ENCODE results near the gene SAMD5. TPM values are rescaled to one million over a fixed set of nuclear protein-coding genes. Genes with fewer than 3 reads are reported as not detected.

SAMD5 gene
- total RNA-seq, 1 experiment from 2014 or later, result 4.0 TPM

DNA sequence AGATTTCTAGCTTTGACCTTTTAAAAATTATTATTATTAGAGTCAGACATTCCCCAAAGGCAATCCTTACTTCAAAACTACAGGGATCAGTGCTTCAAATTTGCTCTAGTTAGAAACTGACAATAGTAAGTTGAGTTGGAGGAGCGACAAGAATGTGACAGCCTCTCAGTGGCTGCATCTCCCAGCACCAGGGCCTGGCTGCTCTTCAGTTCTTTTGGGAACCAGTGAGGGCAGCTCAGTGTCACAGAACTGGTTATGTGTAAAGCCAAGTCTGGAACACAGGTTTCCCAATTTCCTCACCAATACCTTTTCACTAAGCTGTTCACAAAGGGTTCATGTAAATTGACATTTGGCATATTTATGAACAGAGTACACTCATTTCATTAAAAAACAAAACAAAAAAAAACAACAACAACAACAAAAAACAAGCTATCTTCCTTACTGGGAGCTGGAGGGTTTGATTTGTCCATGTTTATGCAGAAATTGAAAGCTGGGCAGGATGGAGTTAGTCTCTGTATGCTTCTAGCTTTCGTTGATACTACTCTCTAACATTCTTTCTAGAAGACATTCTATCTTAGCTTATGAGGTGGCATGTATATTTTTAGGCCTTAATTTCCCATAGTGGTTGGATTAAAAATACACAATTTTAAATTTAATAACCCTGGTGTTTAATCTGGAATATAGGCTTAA, 95.0 kb downstream of the SAMD5 start:
- H3K36me3 ChIP-seq (ENCODE audit: control insufficient read depth in 1 of 2, insufficient read depth in 2 of 2, low read length in 2 of 2), result no peaks in the 10 kb centered on the region
- no peaks in the 10 kb centered on the region for H3K9me2 ChIP-seq (ENCODE audit: insufficient read depth)
- DNase-seq (ENCODE audit: low read depth, low spot score), result no peak
- no peaks in the 10 kb centered on the region for H3K27me3 ChIP-seq (ENCODE audit: insufficient read depth, low read length)
- no peak overlapping the region for H3K4me3 ChIP-seq (replicated peaks in 1 of 2; ENCODE audit: low read depth in 1 of 2, low read length in 2 of 2)
- no peak for ATAC-seq
- no peak overlapping the region for H2AFZ ChIP-seq (ENCODE audit: low read depth, low read length, poor library complexity, severe bottlenecking)
- no peaks in the 10 kb centered on the region for H3K4me1 ChIP-seq (ENCODE audit: control insufficient read depth in 1 of 2, insufficient read depth in 2 of 2, low read length in 2 of 2)
- POLR2A ChIA-PET, result interaction anchor here (0.6 kb wide), 1 partner anchor 68 kb away, joined by 3 read pairs; no protein-coding TSS in a partner anchor
- TF ChIP-seq SIN3A (IDR thresholded peaks at IDR 0.05; ENCODE audit: low read depth), result no peak
- no peaks in the 10 kb centered on the region for H3K9me3 ChIP-seq (ENCODE audit: control insufficient read depth in 1 of 2, insufficient read depth in 1 of 2, low read depth in 1 of 2, low read length in 2 of 2)
- no TSS peak for BruUV-seq (replicated peaks)
- CTCF ChIA-PET, result no interaction called here
- intact Hi-C loops (cut with micrococcal nuclease), result no loop called here
- H4K20me1 ChIP-seq (ENCODE audit: insufficient read depth), result no peaks in the 10 kb centered on the region
- no peak overlapping the region for H3K27ac ChIP-seq (ENCODE audit: low read depth, low read length)
- H3K9ac ChIP-seq (ENCODE audit: low read length), result no peak overlapping the region
- no peaks in the 10 kb centered on the region for H3K79me2 ChIP-seq (ENCODE audit: insufficient read depth, low read length)
- RAD21 ChIA-PET (ENCODE audit: low non-redundant PET in 1 of 2, low total read pairs in 2 of 2, uncharacterized antibody in 2 of 2, unreplicated experiment in 2 of 2), result no interaction called here
- no peak overlapping the region for H3K4me2 ChIP-seq (ENCODE audit: low read length)

GRCh38 chr6:147604373-147604772, 95.9 kb downstream of the SAMD5 start:
- TF ChIP-seq EGR1 (IDR thresholded peaks at IDR 0.05; ENCODE audit: low read depth), result no peak
- TF ChIP-seq CTCF (IDR thresholded peaks at IDR 0.05 in 2 of 3, conservative IDR thresholded peaks at IDR 0.05 in 1 of 3; ENCODE audit: borderline replicate concordance in 1 of 3, insufficient read depth in 1 of 3, low read depth in 2 of 3, low read length in 2 of 3), result no peak
- TF ChIP-seq TCF7L2 (IDR thresholded peaks at IDR 0.05; ENCODE audit: borderline replicate concordance, extremely low read depth, insufficient read depth, insufficient read length), result no peak
- no peak for TF ChIP-seq CEBPB (IDR thresholded peaks at IDR 0.05; ENCODE audit: low read depth)
- no peak for TF ChIP-seq EZH2 (IDR thresholded peaks at IDR 0.05)
- no peak for TF ChIP-seq EZH2phosphoT487 (IDR thresholded peaks at IDR 0.05; ENCODE audit: borderline replicate concordance)
- TF ChIP-seq, protein P1, sequence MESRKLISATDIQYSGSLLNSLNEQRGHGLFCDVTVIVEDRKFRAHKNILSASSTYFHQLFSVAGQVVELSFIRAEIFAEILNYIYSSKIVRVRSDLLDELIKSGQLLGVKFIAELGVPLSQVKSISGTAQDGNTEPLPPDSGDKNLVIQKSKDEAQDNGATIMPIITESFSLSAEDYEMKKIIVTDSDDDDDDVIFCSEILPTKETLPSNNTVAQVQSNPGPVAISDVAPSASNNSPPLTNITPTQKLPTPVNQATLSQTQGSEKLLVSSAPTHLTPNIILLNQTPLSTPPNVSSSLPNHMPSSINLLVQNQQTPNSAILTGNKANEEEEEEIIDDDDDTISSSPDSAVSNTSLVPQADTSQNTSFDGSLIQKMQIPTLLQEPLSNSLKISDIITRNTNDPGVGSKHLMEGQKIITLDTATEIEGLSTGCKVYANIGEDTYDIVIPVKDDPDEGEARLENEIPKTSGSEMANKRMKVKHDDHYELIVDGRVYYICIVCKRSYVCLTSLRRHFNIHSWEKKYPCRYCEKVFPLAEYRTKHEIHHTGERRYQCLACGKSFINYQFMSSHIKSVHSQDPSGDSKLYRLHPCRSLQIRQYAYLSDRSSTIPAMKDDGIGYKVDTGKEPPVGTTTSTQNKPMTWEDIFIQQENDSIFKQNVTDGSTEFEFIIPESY (IDR thresholded peaks at IDR 0.05; ENCODE audit: extremely low read depth, insufficient replicate concordance, low read length), result no peak
- TF ChIP-seq SRF (IDR thresholded peaks at IDR 0.05; ENCODE audit: low read depth), result no peak
- no peak for TF ChIP-seq ZFX (IDR thresholded peaks at IDR 0.05)
- TF ChIP-seq CBX3 (IDR thresholded peaks at IDR 0.05; ENCODE audit: low read depth), result no peak
- ChIA-PET RAD21 (ENCODE audit: low non-redundant PET in 1 of 2, low total read pairs in 2 of 2, uncharacterized antibody in 2 of 2, unreplicated experiment in 2 of 2) (no interaction called here), POLR2A (no interaction called here), CTCF (no interaction called here)
- Histone ChIP-seq H4K20me1 (ENCODE audit: insufficient read depth) (no peaks in the 10 kb centered on the region), H3K9me3 (ENCODE audit: control insufficient read depth in 1 of 2, insufficient read depth in 1 of 2, low read depth in 1 of 2, low read length in 2 of 2) (no peaks in the 10 kb centered on the region), H3K27me3 (ENCODE audit: insufficient read depth, low read length) (no peaks in the 10 kb centered on the region), H3K79me2 (ENCODE audit: insufficient read depth, low read length) (no peaks in the 10 kb centered on the region), H3K36me3 (ENCODE audit: control insufficient read depth in 1 of 2, insufficient read depth in 2 of 2, low read length in 2 of 2) (no peaks in the 10 kb centered on the region), H3K4me1 (ENCODE audit: control insufficient read depth in 1 of 2, insufficient read depth in 2 of 2, low read length in 2 of 2) (no peaks in the 10 kb centered on the region), H3K4me2 (ENCODE audit: low read length) (no peak overlapping the region), H3K9me2 (ENCODE audit: insufficient read depth) (no peaks in the 10 kb centered on the region), H3K27ac (ENCODE audit: low read depth, low read length) (no peak overlapping the region), H3K4me3 (replicated peaks in 1 of 2; ENCODE audit: low read depth in 1 of 2, low read length in 2 of 2) (no peak overlapping the region), H3K9ac (ENCODE audit: low read length) (no peak overlapping the region), H2AFZ (ENCODE audit: low read depth, low read length, poor library complexity, severe bottlenecking) (no peak overlapping the region)
- no TSS peak for BruUV-seq (replicated peaks)
- ATAC-seq (no peak), DNase-seq (ENCODE audit: low read depth, low spot score) (no peak)
- intact Hi-C loops (cut with micrococcal nuclease), result no loop called here
